GM23248 (cell line): ENCODE measurements around the gene REL. TPM values are rescaled to one million over a fixed set of nuclear protein-coding genes. Genes with fewer than 3 reads are reported as not detected.

Source experiments
- DNase-seq: peaks from one replicate; pipeline ENCODE4 v3.0.0-alpha.2; 2015
- H2AFZ ChIP-seq: fragments of 200-600 bp; sonication (generic); 2 replicates; pipeline ENCODE4 v1.6.1; 2016; ENCODE audit warnings: antibody characterized with exemption
- H3F3A ChIP-seq: fragments of 200-600 bp; sonication (generic); 2 replicates; pipeline ENCODE4 v1.6.1; 2016; ENCODE audit warnings: mild to moderate bottlenecking, antibody characterized with exemption, mixed run types; ENCODE audit not compliant: insufficient read depth
- H3K27ac ChIP-seq: fragments of 200-600 bp; sonication (generic); 2 replicates; pipeline ENCODE4 v1.5.1; 2016; ENCODE audit warnings: mild to moderate bottlenecking
- H3K27me3 ChIP-seq: fragments of 200-600 bp; sonication (generic); replicated peaks from 2 replicates; pipeline ENCODE4 v1.6.1; 2016; ENCODE audit warnings: mild to moderate bottlenecking; ENCODE audit not compliant: insufficient read depth
- H3K36me3 ChIP-seq: fragments of 200-600 bp; sonication (generic); 2 replicates; pipeline ENCODE4 v1.6.1; 2016; ENCODE audit warnings: low read depth, mild to moderate bottlenecking
- H3K4me1 ChIP-seq: fragments of 200-600 bp; sonication (generic); 2 replicates; pipeline ENCODE4 v1.6.1; 2016; ENCODE audit warnings: mild to moderate bottlenecking; ENCODE audit not compliant: insufficient read depth
- H3K4me2 ChIP-seq: fragments of 200-600 bp; sonication (generic); one replicate; pipeline ENCODE4 v1.6.1; 2016; ENCODE audit warnings: mild to moderate bottlenecking; ENCODE audit not compliant: unreplicated experiment
- H3K4me3 ChIP-seq: fragments of 200-600 bp; sonication (generic); 2 replicates; pipeline ENCODE4 v1.5.1; 2016; ENCODE audit warnings: mild to moderate bottlenecking
- H3K79me2 ChIP-seq: fragments of 200-600 bp; sonication (generic); 2 replicates; pipeline ENCODE4 v1.6.1; 2016; ENCODE audit warnings: mild to moderate bottlenecking; ENCODE audit not compliant: insufficient read depth
- H3K9ac ChIP-seq: fragments of 200-600 bp; sonication (generic); 2 replicates; pipeline ENCODE4 v1.6.1; 2016; ENCODE audit warnings: mild to moderate bottlenecking
- H3K9me2 ChIP-seq: fragments of 200-600 bp; sonication (generic); 2 replicates; pipeline ENCODE4 v1.6.1; 2016; ENCODE audit warnings: mixed run types, mild to moderate bottlenecking, moderate library complexity; ENCODE audit not compliant: insufficient read depth
- H3K9me3 ChIP-seq: fragments of 200-600 bp; sonication (generic); one replicate; pipeline ENCODE4 v1.6.1; 2017; ENCODE audit warnings: low read depth
- H4K20me1 ChIP-seq: fragments of 200-600 bp; sonication (generic); 2 replicates; pipeline ENCODE4 v1.6.0; 2016; ENCODE audit not compliant: insufficient read depth
- EZH2 ChIP-seq: fragments of 200-600 bp; sonication (generic); IDR thresholded peaks from 2 replicates; pipeline ENCODE4 v1.6.1; 2018; ENCODE audit warnings: antibody characterized with exemption, mild to moderate bottlenecking; ENCODE audit not compliant: insufficient read depth, poor library complexity, severe bottlenecking
- EZH2phosphoT487 ChIP-seq: fragments of 200-600 bp; sonication (generic); IDR thresholded peaks from 2 replicates; pipeline ENCODE4 v1.6.1; 2018; ENCODE audit warnings: antibody characterized with exemption, moderate library complexity, mild to moderate bottlenecking, low read depth; ENCODE audit not compliant: insufficient read depth
- WGBS, 2 experiments: methylation state at CpG; one replicate each; pipeline ENCODE4 v1.1.6; 2015 to 2017; ENCODE audit warnings: low lambda C conversion rate in 2 of 2, low coverage in 1 of 2; ENCODE audit errors: missing lambda C conversion rate in 2 of 2; 5-methylcytosine and 5-hydroxymethylcytosine counted together
- in situ Hi-C: fragments of 300-500 bp; cut with MboI; formaldehyde crosslinking; loops from 2 replicates; pipeline ENCODE4 v1.15.0; 2020
- polyA plus RNA-seq: library from polyadenylated mRNA; unstranded; fragments of >200 nt; fragmentation: Nextera tagmentation; extraction: Ambion mirVana; gene quantifications from 2 replicates; pipeline ENCODE4 v1.2.1, GENCODE V29; 2016
- total RNA-seq: library from RNA; depleted of rRNA; stranded (reverse); fragments of >200 nt; shearing (Covaris generic); gene quantifications from 2 replicates; pipeline ENCODE4 v1.2.3, GENCODE V29; 2014

The REL gene
- total and polyA plus RNA-seq, 2 experiments from 2014 or later, result 2.1 to 2.3 TPM

- Histone ChIP-seq H3K79me2 (no peaks in the 10 kb centered on the region), H3K36me3 (no peaks in the 10 kb centered on the region), H3K4me2 (no peak overlapping the region), H4K20me1 (no peaks in the 10 kb centered on the region), H3K9me2 (no peaks in the 10 kb centered on the region), H3F3A (peaks cover 14% of the 10 kb centered on the region), H2AFZ (no peak overlapping the region), H3K9ac (no peak overlapping the region), H3K27ac (no peak overlapping the region), H3K27me3 (no peaks in the 10 kb centered on the region), H3K4me3 (no peak overlapping the region), H3K4me1 (peaks cover 23% of the 10 kb centered on the region), H3K9me3 (no peaks in the 10 kb centered on the region)
- TF ChIP-seq EZH2phosphoT487 (no peak), EZH2 (no peak)
- in situ Hi-C loops, result no loop called here
- DNase-seq, result no peak
These were observed 84.1 kb downstream of the REL start for GRCh38 chr2:60965499-60965785.

- H3K36me3 ChIP-seq, result no peaks in the 10 kb centered on the region
- H3K27me3 ChIP-seq, result no peaks in the 10 kb centered on the region
- no peak overlapping the region for H3K9ac ChIP-seq
- H2AFZ ChIP-seq, result no peak overlapping the region
- in situ Hi-C loops, result no loop called here
- 88 to 94% methylated on average over 1 of the region's 1 CpG for WGBS, 2 experiments
- peaks cover 10% of the 10 kb centered on the region; the same call in 1 of the 2 replicates for H3K4me1 ChIP-seq
- H3K9me3 ChIP-seq, result no peaks in the 10 kb centered on the region
- no peak for DNase-seq
- no peak overlapping the region for H3K4me2 ChIP-seq
- no peak overlapping the region for H3K27ac ChIP-seq
- no peaks in the 10 kb centered on the region for H3K79me2 ChIP-seq
- H3K4me3 ChIP-seq, result no peak overlapping the region
- H4K20me1 ChIP-seq, result no peaks in the 10 kb centered on the region
- no peak for TF ChIP-seq EZH2phosphoT487
- TF ChIP-seq EZH2, result no peak
- peaks cover 3% of the 10 kb centered on the region for H3F3A ChIP-seq
- H3K9me2 ChIP-seq, result no peaks in the 10 kb centered on the region
These were observed 85.4 kb downstream of the REL start for GRCh38 chr2:60966507-60967405.

- H3K4me3 ChIP-seq, result no peak overlapping the region
- WGBS, 2 experiments, result 92 to 93% methylated on average over 29 to 32 of the region's 32 CpGs
- in situ Hi-C loops, result no loop called here
- no peaks in the 10 kb centered on the region for H3K4me1 ChIP-seq
- no peak overlapping the region for H3K4me2 ChIP-seq
- no peaks in the 10 kb centered on the region for H3F3A ChIP-seq
- TF ChIP-seq EZH2 (no peak), EZH2phosphoT487 (no peak)
- H3K27ac ChIP-seq, result no peak overlapping the region
- no peak overlapping the region for H3K9ac ChIP-seq
- H3K36me3 ChIP-seq, result no peaks in the 10 kb centered on the region
- H4K20me1 ChIP-seq, result no peaks in the 10 kb centered on the region
- no peaks in the 10 kb centered on the region for H3K79me2 ChIP-seq
- no peak overlapping the region for H2AFZ ChIP-seq
- no peak for DNase-seq
- no peaks in the 10 kb centered on the region for H3K9me2 ChIP-seq
- no peaks in the 10 kb centered on the region for H3K9me3 ChIP-seq
- H3K27me3 ChIP-seq, result no peaks in the 10 kb centered on the region
These were observed 91.7 kb downstream of the REL start for GRCh38 chr2:60972889-60973656.

- DNase-seq, result no peak
- WGBS, 2 experiments, result 56 to 62% methylated on average over 5 of the region's 5 CpGs
- H3K4me1 ChIP-seq, result no peaks in the 10 kb centered on the region
- no peaks in the 10 kb centered on the region for H3K79me2 ChIP-seq
- H3K9me2 ChIP-seq, result no peaks in the 10 kb centered on the region
- no peak overlapping the region for H3K4me3 ChIP-seq
- H2AFZ ChIP-seq, result no peak overlapping the region
- no peaks in the 10 kb centered on the region for H3K27me3 ChIP-seq
- no peak overlapping the region for H3K27ac ChIP-seq
- no peak for TF ChIP-seq EZH2
- no peak for TF ChIP-seq EZH2phosphoT487
- no peak overlapping the region for H3K4me2 ChIP-seq
- H4K20me1 ChIP-seq, result no peaks in the 10 kb centered on the region
- no peaks in the 10 kb centered on the region for H3K9me3 ChIP-seq
- in situ Hi-C loops, result no loop called here
- H3K36me3 ChIP-seq, result no peaks in the 10 kb centered on the region
- no peak overlapping the region for H3K9ac ChIP-seq
- no peaks in the 10 kb centered on the region for H3F3A ChIP-seq
These were observed 92.3 kb downstream of the REL start for GRCh38 chr2:60973705-60974104.
